ENCODE data around the gene FBLN2.
"Not testable (repeated sequence)": the region's sequence is repeated elsewhere in the genome, so short reads cannot be mapped to it uniquely, and the experiment has no call there.

FBLN2 gene

DNA sequence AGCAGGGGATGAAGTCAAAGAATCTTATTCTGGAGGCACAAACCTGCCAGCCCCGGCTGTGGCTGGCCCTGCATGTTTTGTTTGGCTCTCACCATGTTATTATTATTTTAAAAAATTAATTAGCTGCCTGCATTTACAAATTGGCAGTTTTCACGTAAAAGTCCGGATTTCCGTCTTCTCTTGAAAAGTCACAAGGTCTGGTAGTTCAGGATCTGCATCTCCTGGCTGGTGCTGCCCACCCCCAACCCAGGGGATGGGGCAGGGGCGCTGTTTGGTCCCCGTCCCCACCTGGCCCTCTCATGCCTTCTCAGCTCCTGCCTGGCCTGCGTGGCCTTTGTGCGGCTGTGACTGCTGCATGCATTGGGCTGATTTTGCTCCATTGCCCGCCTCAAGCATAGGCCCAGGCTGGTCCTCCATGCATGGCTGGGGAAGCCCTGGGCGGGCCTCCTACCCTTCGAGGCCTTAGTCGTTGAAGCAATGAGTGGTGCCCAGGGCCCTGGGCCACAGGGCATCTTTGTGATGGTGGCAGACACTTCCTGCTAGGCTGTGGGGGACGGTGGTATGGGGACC, 2.0 kb downstream of the FBLN2 start:
- no peak for DNase-seq

GRCh38 chr3:13552857-13553652, 4.1 kb downstream of the FBLN2 start:
- no peak for DNase-seq

GRCh38 chr3:13553686-13554085, 4.8 kb downstream of the FBLN2 start:
- no peak for DNase-seq

GRCh38 chr3:13555753-13556152, 6.8 kb downstream of the FBLN2 start:
- DNase-seq, result no peak

- no peak for DNase-seq
Observed at GRCh38 chr3:13556207-13556606, 7.3 kb downstream of the FBLN2 start.

DNA sequence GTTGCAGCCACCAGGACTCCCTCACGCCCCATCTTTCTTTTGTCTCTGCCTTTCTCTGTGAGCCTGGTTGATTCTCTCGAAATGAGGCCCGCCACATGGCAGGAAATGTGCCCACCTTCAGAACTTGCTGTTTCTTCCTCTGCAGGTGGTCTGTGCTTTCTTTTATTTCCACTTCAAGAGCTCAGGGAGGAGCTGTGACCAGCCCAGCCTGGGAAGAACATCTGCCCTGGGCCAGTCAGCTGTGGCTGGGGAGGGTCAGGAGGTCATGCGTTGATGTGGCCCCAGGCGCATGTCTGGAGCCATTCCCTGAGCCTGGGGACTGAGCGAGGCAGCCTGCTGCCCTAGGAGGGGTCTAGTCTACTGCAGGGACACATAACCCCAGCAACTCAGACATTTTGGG, 8.0 kb downstream of the FBLN2 start:
- no peak for DNase-seq

DNA sequence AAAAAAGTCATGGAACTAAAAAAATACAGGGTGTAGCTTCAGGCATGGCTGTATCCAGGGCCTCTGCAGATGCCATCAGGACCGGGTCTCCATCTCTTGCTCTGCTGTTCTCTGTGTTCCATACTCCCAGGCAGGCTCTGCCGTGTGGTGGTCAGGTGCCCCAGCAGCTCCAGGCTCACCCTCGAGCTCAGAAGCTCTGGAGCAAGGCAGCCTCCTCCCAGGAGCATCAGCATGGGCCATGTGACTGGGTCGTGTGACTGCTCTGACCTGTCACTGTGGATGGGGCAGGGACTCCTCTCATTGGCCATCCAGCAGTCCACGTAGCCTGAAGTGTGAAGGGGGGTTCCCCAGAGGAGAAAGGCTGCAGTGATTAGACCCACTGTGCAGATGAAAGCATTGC, 8.5 kb downstream of the FBLN2 start:
- no peak for DNase-seq

GRCh38 chr3:13557926-13558325, 9.0 kb downstream of the FBLN2 start:
- no peak for DNase-seq

DNA sequence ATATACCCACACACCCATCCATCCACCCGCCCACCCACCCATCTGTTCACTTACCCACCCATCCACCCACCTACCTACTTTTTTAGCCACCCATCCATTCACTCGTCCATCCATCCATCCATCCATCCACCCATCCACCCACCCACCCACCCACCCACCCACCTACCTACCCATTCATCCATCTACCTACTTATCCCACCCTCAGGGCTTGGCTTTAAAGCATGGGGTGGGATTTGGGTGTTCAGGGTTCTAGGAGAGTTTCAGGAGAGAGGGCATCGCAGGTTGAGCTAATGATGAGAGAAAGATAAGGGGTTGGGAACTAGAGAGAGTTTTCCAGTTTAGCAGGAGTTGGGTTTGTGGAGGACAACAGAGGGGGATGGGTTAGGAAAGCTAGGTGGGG, 9.7 kb downstream of the FBLN2 start:
- no peak for DNase-seq

DNA sequence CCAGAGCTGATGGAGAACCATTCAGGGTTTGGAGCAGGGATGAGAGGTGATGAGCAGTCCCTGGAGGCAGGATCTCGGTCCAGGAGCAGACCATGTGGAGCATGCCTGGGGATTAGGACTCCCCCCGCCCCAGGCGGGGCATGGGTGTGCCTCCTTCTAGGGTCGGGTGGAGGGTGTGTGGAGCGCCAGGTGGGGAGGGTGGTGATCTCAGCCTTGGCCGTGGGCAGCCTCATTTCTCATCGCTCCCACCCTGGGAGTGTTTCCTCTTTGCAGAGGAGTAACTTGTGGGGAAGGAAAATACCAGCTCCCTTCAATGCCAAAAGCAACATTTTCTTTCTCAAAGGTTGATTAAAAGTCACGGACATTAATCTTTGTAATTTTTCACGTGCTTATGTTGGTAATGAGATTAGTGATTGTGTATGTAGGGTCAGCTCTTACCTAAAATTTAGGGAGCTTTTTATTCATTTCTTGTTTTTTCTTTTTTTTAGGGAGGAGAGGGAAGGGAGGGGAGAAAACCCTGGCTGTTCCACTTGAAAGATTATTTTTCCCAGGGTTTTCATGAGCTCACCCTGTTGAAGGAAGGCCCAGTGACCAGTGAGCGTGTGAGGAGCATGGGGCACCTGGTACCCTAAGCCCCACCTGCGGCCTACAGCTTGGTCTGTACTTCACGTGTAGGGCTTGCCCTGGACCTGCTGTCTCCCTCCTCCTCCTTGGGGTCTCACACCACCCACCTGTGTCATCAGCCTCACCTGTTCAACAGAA, 11.0 kb downstream of the FBLN2 start:
- DNase-seq, result no peak

- DNase-seq, result no peak
Observed at GRCh38 chr3:13561376-13561775, 12.5 kb downstream of the FBLN2 start.

GRCh38 chr3:13561967-13562366, 13.0 kb downstream of the FBLN2 start:
- no peak for DNase-seq

DNA sequence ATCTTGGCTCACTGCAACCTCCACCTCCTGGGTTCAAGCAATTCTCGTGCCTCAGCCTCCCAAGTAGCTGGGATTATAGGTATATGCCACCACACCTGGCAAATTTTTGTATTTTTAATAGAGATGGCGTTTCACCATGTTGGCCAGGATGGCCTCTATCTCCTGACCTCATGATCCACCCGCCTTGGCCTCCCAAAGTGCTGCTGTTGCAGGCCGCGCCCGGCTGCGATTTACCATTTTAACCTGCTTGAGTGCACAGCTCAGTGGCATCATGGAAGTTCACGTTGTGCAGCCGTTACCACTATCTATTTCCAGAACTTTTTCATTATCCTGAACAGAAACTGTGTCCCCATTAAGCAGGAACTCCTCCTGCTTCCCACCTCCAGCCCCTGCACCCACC, 13.5 kb downstream of the FBLN2 start:
- not testable (repeated sequence) for DNase-seq

DNA sequence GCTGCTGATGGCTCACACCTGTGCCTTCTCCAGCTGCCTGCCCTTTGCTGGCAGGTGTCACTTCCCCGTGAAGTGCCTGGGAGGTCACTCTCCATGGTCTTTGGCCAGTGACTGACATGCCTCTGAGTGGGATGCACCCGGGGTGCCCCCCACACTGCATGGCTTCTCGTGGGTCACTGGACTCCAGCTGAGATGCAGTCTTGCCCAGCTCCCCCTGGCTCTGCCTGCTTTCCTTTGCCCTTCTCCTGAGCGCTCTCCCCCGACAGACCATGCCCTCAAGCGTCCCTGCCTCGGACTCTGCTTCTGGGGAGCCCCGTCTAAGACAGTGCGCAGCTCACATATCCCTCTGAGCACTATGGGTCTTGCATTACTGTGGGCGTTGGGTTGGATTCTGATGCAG, 14.4 kb downstream of the FBLN2 start:
- no peak for DNase-seq

- DNase-seq, result no peak
Observed at GRCh38 chr3:13563911-13564310, 15.0 kb downstream of the FBLN2 start.

DNA sequence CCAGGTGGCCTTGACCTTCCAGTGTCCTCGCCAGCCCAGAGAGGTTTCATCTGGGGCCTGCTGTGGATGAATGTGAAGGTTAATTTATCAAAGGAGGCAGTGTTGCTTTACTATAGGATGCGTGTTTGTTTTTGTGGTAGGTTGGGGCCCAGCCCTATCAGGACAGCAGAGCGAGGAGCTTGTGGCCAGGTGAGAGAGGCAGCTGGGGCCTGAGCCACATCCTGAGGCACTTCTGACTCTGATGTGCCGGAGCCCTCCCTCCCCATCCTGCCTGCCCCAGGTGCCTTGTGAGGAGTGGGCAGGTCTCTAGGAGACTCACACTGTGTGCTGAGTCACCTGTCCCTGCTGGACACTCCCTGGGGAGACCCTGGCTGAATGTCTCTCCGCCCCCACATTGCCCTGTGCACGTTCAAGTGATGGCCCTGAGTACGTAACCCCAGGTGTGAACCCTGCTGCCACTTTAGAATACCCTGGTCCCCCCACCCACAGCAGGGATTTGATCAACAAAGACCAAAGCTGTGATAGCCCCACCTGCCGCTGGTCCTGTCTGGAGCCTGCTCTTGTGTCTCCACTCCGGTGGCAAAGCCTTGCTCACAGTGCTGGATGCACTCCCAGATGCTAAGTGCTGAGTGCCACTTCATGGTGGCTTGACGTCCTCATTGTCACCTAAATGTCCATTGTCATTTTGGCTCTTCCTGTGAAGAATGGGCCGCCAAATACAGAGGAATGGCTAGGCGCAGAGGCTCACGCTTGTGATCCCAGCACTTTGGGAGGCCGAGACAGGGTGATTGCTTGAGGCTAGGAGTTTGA, 16.0 kb downstream of the FBLN2 start:
- no peak for DNase-seq

- DNase-seq, result no peak
Observed at GRCh38 chr3:13565581-13566452, 16.9 kb downstream of the FBLN2 start.

- no peak for DNase-seq
Observed at GRCh38 chr3:13566453-13566748, 17.5 kb downstream of the FBLN2 start.

- DNase-seq, result no peak
Observed at GRCh38 chr3:13566769-13567310, 17.9 kb downstream of the FBLN2 start.

DNA sequence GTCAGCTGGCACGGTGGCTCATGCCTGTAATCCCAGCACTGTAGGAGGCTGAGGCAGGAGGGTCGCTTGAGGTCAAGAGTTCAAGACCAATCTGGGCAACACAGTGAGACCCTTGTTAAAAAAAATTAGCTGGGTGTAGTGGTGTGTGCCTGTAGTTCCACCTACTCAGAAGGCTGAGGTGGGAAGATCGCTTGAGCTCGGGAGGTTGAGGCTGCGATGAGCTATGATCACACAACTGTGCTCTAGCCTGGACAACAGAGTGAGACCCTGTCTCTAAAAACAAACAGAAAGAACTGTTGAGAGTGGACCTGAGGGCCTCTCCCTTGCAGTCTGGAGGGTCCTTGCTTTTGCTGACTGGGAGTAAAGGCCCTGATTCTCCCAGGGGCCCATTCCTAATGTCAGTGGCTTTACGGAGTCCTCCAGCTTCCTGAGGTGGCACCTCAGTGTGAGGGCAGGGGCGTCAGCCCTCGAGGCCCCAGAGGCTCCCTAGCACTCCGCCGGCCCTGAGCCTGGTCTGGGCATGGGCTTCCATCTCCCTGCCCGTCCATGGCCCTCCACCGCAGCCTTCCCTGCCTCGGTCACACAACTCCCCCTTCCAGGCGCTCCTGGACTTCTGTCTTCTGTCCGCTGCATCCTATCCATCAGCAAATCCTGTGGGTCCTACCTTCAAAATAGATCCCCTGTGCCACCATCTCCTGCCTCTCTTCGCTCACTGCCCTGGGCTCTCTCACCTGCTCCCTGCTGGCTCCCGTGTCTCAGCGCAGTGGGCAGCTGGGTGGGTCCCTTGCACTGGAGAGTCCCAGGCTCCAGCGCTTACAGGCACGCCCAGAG, 19.0 kb downstream of the FBLN2 start:
- no peak for DNase-seq

DNA sequence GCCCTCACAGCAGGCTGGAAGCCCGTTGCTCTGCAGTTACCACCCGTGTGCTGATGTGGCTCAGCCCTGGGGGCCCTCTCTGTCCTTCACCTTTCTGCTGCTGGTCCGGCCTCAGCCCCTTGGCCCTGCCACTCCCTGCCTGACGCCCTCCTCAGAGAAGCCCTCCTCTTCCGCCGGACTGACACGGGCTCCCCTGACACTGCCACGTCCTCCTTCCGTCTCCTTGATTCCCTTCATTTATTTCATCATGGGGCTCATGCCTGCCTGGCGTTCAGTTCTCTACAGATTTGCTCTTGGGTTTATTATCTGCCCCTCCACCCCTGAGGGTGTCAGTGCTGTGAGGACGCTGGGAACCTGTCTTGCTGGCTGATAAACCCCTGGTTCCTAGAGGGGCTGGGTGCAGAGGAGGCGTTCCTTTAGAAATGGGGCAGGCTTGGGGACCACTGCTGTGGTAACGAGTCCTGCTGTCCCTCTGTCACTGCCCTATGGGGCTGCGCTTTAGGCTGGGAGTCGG, 19.6 kb downstream of the FBLN2 start:
- no peak for DNase-seq
